ENCODE data around the gene TLR10.

TLR10 gene

GRCh38 chr4:38802561-38803355 lies 20.0 kb upstream of the TLR10 start:
- Histone ChIP-seq H3K4me1 (ENCODE audit: insufficient read depth, low read length) (no peaks in the 10 kb centered on the region), H3K36me3 (ENCODE audit: insufficient read depth, low read length) (no peaks in the 10 kb centered on the region), H3K4me2 (ENCODE audit: insufficient read depth, low read length) (no peak overlapping the region)

GRCh38 chr4:38800961-38801450 lies 18.2 kb upstream of the TLR10 start:
- peaks cover 13% of the 10 kb centered on the region for H3K9me3 ChIP-seq (ENCODE audit: insufficient read depth, low read length, severe bottlenecking)
- ATAC-seq (ENCODE audit: insufficient read depth, low read depth) (no peak), DNase-seq (no peak)
- no peak overlapping the region for H3K4me2 ChIP-seq (ENCODE audit: insufficient read depth, low read length)
- H3K4me1 ChIP-seq (ENCODE audit: insufficient read depth, low read length) = no peaks in the 10 kb centered on the region
- H3K27me3 ChIP-seq (ENCODE audit: insufficient read depth, low read length, poor library complexity) = no peaks in the 10 kb centered on the region
- TF ChIP-seq CTCF (IDR thresholded peaks at IDR 0.05; ENCODE audit: borderline replicate concordance, extremely low read depth, low read length, poor library complexity, severe bottlenecking) (no peak), EZH2 (IDR thresholded peaks at IDR 0.05; ENCODE audit: borderline replicate concordance, low read depth, low read length, severe bottlenecking) (no peak)
- H3K79me2 ChIP-seq (ENCODE audit: insufficient read depth, low read length) = no peaks in the 10 kb centered on the region
- H3K9ac ChIP-seq (ENCODE audit: low read depth, low read length) = no peak overlapping the region
- no peak overlapping the region for H3K4me3 ChIP-seq (ENCODE audit: low read depth in 1 of 2, low read length in 2 of 2)
- H4K20me1 ChIP-seq (ENCODE audit: insufficient read depth, low read length) = no peaks in the 10 kb centered on the region
- H3K27ac ChIP-seq (ENCODE audit: low read length) = no peak overlapping the region
- no peaks in the 10 kb centered on the region for H3K36me3 ChIP-seq (ENCODE audit: insufficient read depth, low read length)
- no peak overlapping the region for H2AFZ ChIP-seq (ENCODE audit: low read depth, low read length)

More at GRCh38 chr4:38802561-38803355, 20.0 kb upstream of the TLR10 start:
- H3K9ac ChIP-seq (ENCODE audit: low read depth, low read length) = no peak overlapping the region
- no peak overlapping the region for H3K27ac ChIP-seq (ENCODE audit: low read length)
- ATAC-seq (ENCODE audit: insufficient read depth, low read depth) (no peak), DNase-seq (peak; percentile 31)
- H4K20me1 ChIP-seq (ENCODE audit: insufficient read depth, low read length) = no peaks in the 10 kb centered on the region
- H3K27me3 ChIP-seq (ENCODE audit: insufficient read depth, low read length, poor library complexity) = no peaks in the 10 kb centered on the region
- peaks cover 13% of the 10 kb centered on the region for H3K9me3 ChIP-seq (ENCODE audit: insufficient read depth, low read length, severe bottlenecking)
- no peaks in the 10 kb centered on the region for H3K79me2 ChIP-seq (ENCODE audit: insufficient read depth, low read length)
- H3K4me3 ChIP-seq (ENCODE audit: low read depth in 1 of 2, low read length in 2 of 2) = no peak overlapping the region
- H2AFZ ChIP-seq (ENCODE audit: low read depth, low read length) = no peak overlapping the region
- TF ChIP-seq EZH2 (IDR thresholded peaks at IDR 0.05; ENCODE audit: borderline replicate concordance, low read depth, low read length, severe bottlenecking) (no peak), CTCF (IDR thresholded peaks at IDR 0.05; ENCODE audit: borderline replicate concordance, extremely low read depth, low read length, poor library complexity, severe bottlenecking) (no peak)

- H3K27me3 ChIP-seq (ENCODE audit: insufficient read depth, low read length, poor library complexity) = no peaks in the 10 kb centered on the region
- H3K9ac ChIP-seq (ENCODE audit: low read depth, low read length) = no peak overlapping the region
- DNase-seq = no peak
- no peak for TF ChIP-seq EZH2 (IDR thresholded peaks at IDR 0.05; ENCODE audit: borderline replicate concordance, low read depth, low read length, severe bottlenecking)
- no peak for TF ChIP-seq CTCF (IDR thresholded peaks at IDR 0.05; ENCODE audit: borderline replicate concordance, extremely low read depth, low read length, poor library complexity, severe bottlenecking)
- no peaks in the 10 kb centered on the region for H3K4me1 ChIP-seq (ENCODE audit: insufficient read depth, low read length)
- H3K4me2 ChIP-seq (ENCODE audit: insufficient read depth, low read length) = no peak overlapping the region
- peaks cover 13% of the 10 kb centered on the region for H3K9me3 ChIP-seq (ENCODE audit: insufficient read depth, low read length, severe bottlenecking)
- no peaks in the 10 kb centered on the region for H3K79me2 ChIP-seq (ENCODE audit: insufficient read depth, low read length)
- no peak overlapping the region for H2AFZ ChIP-seq (ENCODE audit: low read depth, low read length)
- H3K27ac ChIP-seq (ENCODE audit: low read length) = no peak overlapping the region
- H3K4me3 ChIP-seq (ENCODE audit: low read depth in 1 of 2, low read length in 2 of 2) = no peak overlapping the region
- no peaks in the 10 kb centered on the region for H3K36me3 ChIP-seq (ENCODE audit: insufficient read depth, low read length)
- H4K20me1 ChIP-seq (ENCODE audit: insufficient read depth, low read length) = no peaks in the 10 kb centered on the region
- no peak for ATAC-seq (ENCODE audit: insufficient read depth, low read depth)
These were observed 17.6 kb upstream of the TLR10 start for GRCh38 chr4:38800366-38800765.
